GM12873 (cell line): ENCODE measurements around the gene FAM107A.

Experiments used
- CTCF ChIP-seq: IDR thresholded peaks from 2 replicates; pipeline ENCODE4 v1.5.1; 2012; ENCODE audit warnings: low read depth, mild to moderate bottlenecking, moderate library complexity, low read length, control low read depth; ENCODE audit not compliant: insufficient read depth; ENCODE audit errors: missing control alignments

FAM107A gene

GRCh38 chr3:58519668-58520402, 57.4 kb downstream of the FAM107A start:
- TF ChIP-seq CTCF: no peak

DNA sequence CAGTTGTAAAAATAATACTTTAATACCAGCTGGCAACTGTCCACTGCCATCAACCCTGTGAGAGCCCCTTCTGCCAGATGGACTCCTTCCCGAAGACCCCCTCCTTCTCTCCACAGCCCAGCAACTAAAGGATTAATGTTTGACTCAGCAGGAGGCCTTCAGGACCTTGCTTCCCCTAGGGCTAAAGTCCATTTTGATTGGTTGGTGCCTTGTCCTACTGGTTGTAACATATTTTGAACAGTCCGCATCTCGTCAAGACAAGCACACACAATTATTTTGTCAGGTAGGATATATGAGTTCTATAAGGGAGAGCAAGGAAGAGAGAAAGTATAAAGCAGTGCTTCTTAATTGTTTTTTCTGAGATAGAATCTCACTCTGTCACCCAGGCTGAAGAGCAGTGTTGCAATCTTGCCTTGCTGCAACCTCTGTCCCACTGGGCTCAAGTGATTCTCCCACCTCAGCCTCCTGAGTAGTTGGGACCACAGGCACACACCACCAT, 58.9 kb downstream of the FAM107A start:
- TF ChIP-seq CTCF: no peak

DNA sequence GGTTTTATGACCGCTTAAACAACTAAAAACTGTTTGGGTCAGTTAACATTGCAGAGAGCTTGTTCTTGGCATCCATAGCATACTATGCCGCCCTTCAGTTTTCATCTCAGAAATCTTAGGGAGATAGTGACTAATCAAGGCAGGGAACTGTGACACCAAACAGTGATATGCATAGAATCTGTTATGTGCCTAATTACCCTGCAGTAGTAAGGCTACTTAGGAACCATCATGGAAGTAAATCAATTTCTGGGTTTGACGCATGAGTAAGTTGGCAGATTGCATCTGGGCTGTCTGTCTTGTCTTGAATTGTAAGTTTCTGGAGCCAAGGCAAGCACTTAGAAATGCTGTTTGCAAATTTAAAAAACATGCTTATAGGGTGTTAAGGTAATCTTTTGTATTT, 62.8 kb downstream of the FAM107A start:
- no peak for TF ChIP-seq CTCF
